SJCRH30 (cell line): ENCODE results near the gene OR4C16. TPM values are rescaled to one million over a fixed set of nuclear protein-coding genes. Genes with fewer than 3 reads are reported as not detected.

Experiments
- DNase-seq, 2 experiments: peaks; one replicate each; pipeline ENCODE4 v3.0.0-alpha.2; 2015 to 2020
- H3K27ac ChIP-seq: fragments of 250-450 bp; sonication (Bioruptor Pico); 2 replicates; pipeline ENCODE4 v1.5.1; 2020; ENCODE audit warnings: mild to moderate bottlenecking, moderate library complexity
- H3K27me3 ChIP-seq: fragments of 250-450 bp; sonication (Bioruptor Pico); 2 replicates; pipeline ENCODE4 v1.5.1; 2020; ENCODE audit warnings: mild to moderate bottlenecking, moderate library complexity
- H3K36me3 ChIP-seq: fragments of 250-450 bp; sonication (Bioruptor Pico); 2 replicates; pipeline ENCODE4 v1.5.1; 2020; ENCODE audit warnings: mild to moderate bottlenecking, moderate library complexity
- H3K4me1 ChIP-seq: fragments of 250-450 bp; sonication (Bioruptor Pico); 2 replicates; pipeline ENCODE4 v1.5.1; 2020; ENCODE audit warnings: mild to moderate bottlenecking, moderate library complexity
- H3K4me3 ChIP-seq: fragments of 250-450 bp; sonication (Bioruptor Pico); 2 replicates; pipeline ENCODE4 v1.5.1; 2020; ENCODE audit warnings: mild to moderate bottlenecking, moderate library complexity
- H3K9me3 ChIP-seq: fragments of 250-450 bp; sonication (Bioruptor Pico); replicated peaks from 2 replicates; pipeline ENCODE4 v1.5.1; 2020; ENCODE audit warnings: mild to moderate bottlenecking, moderate library complexity
- total RNA-seq: library from RNA; depleted of rRNA; stranded (reverse); fragments of >200 nt; shearing (Covaris generic); gene quantifications from 2 replicates; pipeline ENCODE4 v1.2.3, GENCODE V29; 2014; rRNA removed

The OR4C16 gene, protein sequence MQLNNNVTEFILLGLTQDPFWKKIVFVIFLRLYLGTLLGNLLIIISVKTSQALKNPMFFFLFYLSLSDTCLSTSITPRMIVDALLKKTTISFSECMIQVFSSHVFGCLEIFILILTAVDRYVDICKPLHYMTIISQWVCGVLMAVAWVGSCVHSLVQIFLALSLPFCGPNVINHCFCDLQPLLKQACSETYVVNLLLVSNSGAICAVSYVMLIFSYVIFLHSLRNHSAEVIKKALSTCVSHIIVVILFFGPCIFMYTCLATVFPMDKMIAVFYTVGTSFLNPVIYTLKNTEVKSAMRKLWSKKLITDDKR
- total RNA-seq: not detected in 2 replicates

GRCh38 chr11:55571828-55572227 lies at the start of gene OR4C16:
TSS of gene OR4C16 (plus strand) at chr11:55572128. CDS start at chr11:55572128, 0 bp downstream.
- Histone ChIP-seq H3K4me1 (no peaks in the 10 kb centered on the region), H3K27ac (no peak within 1 kb of the TSS), H3K4me3 (no peak within 1 kb of the TSS), H3K9me3 (no peaks in the 10 kb centered on the region), H3K36me3 (no peaks in the 10 kb centered on the region), H3K27me3 (no peaks in the 10 kb centered on the region)
- no peak for DNase-seq

GRCh38 chr11:55554169-55554568 lies 17.8 kb upstream of the OR4C16 start, which contains the start of gene OR4C15:
TSS of gene OR4C15 (plus strand) at chr11:55554469. CDS start at chr11:55554469, 0 bp downstream.
- no peaks in the 10 kb centered on the region for H3K27me3 ChIP-seq
- H3K9me3 ChIP-seq: no peaks in the 10 kb centered on the region
- H3K36me3 ChIP-seq: no peaks in the 10 kb centered on the region
- no peak within 1 kb of the TSS for H3K4me3 ChIP-seq
- H3K27ac ChIP-seq: no peak within 1 kb of the TSS
- H3K4me1 ChIP-seq: no peaks in the 10 kb centered on the region
- no peak for DNase-seq

DNA sequence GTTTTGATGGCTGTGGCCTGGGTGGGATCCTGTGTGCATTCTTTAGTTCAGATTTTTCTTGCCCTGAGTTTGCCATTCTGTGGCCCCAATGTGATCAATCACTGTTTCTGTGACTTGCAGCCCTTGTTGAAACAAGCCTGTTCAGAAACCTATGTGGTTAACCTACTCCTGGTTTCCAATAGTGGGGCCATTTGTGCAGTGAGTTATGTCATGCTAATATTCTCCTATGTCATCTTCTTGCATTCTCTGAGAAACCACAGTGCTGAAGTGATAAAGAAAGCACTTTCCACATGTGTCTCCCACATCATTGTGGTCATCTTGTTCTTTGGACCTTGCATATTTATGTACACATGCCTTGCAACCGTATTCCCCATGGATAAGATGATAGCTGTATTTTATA lies 620 bp downstream of the OR4C16 start:
- H3K4me3 ChIP-seq: no peak overlapping the region
- no peak for DNase-seq

DNA sequence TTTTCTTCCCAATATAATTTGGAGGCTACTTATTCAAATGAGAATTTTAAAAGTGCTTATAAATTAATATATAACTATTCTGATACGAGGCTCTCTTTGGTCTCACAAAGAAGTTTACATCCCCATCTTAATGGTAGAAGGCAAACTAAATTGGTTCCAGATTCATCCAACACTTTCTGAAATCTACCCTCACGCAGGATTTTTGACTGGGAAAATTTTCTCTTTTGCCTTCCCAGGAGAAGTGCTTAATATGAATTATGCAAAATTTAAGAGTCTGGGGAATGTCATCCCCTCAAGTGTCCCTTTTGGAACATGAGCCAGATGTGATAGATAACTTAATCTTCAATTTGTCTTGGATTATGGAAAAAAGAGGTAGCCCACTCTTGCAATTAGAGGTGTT lies 35.6 kb downstream of the OR4C16 start, which contains the start of gene OR4C11:
TSS of gene OR4C11 (minus strand) at position 101 of the 400 bp plus-strand sequence. CDS start 3,272 bp downstream, outside the sequence.
- Histone ChIP-seq H3K9me3 (no peaks in the 10 kb centered on the region), H3K27ac (no peak within 1 kb of the TSS), H3K27me3 (no peaks in the 10 kb centered on the region), H3K4me1 (no peaks in the 10 kb centered on the region), H3K4me3 (no peak within 1 kb of the TSS), H3K36me3 (no peaks in the 10 kb centered on the region)
- no peak for DNase-seq

More for the DNA sequence above, 620 bp downstream of the OR4C16 start:
- Histone ChIP-seq H3K27me3 (no peaks in the 10 kb centered on the region), H3K36me3 (no peaks in the 10 kb centered on the region), H3K4me1 (no peaks in the 10 kb centered on the region), H3K27ac (no peak overlapping the region), H3K9me3 (no peaks in the 10 kb centered on the region)

Other genes with a start within 250 kb of the OR4C16 start
- gene OR4A16, start 228.9 kb upstream of the OR4C16 start, total RNA-seq: not detected in 2 replicates
- gene OR4A15, start 204.2 kb upstream of the OR4C16 start, total RNA-seq: not detected in 2 replicates
- gene OR4C15, start 17.7 kb upstream of the OR4C16 start, total RNA-seq: not detected in 2 replicates
- gene OR4C11, start 35.5 kb downstream of the OR4C16 start, total RNA-seq: not detected in 2 replicates
- gene OR4P4, start 63.0 kb downstream of the OR4C16 start, total RNA-seq: not detected in 2 replicates
- gene OR4S2, start 76.2 kb downstream of the OR4C16 start, total RNA-seq: not detected in 2 replicates
- gene OR4C6, start 90.1 kb downstream of the OR4C16 start, total RNA-seq: not detected in 2 replicates
- not detected in 2 replicates for gene OR5D13, start 201.3 kb downstream of the OR4C16 start, total RNA-seq
- gene OR5D14, start 223.4 kb downstream of the OR4C16 start, total RNA-seq: not detected in 2 replicates
- not detected in 2 replicates for gene OR5L1, start 239.2 kb downstream of the OR4C16 start, total RNA-seq
- not detected in 2 replicates for gene OR5D18, start 247.5 kb downstream of the OR4C16 start, total RNA-seq